ENCODE results near the gene PILRA.

PILRA gene

DNA sequence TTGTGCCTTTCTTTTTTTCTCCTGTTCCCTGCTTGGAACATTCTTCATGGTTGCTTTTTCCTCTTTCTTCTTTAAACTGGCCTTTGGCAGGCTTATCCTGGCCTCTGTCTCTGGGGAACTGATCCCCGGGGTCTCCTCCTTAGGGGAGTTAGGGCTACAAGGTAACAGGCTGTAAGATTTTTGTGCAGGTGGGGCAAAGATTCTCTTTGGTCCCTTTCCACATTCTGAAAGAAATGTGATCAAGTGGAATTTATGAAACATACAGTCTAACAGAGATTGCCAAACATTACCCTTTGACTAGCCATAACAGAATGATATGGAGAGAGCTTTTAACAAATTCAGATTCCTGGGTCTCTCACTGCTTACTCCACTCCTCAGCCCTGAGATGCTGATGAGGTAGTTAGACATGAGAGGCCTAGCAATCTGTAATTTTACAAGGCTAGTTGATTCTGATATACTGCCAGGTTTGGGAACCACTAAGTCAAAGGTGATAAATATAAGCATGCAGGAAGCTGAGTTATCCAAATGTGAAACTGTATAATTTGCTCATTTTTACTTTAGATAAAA is 46.5 kb downstream of the PILRA start:
- no peak overlapping the region for H3K4me2 ChIP-seq (ENCODE audit: low read length)
- H2AK5ac ChIP-seq (ENCODE audit: low read length), result no peak overlapping the region
- H2BK5ac ChIP-seq (ENCODE audit: low read depth, low read length, poor library complexity), result no peak overlapping the region
- no peak overlapping the region for H3K4me3 ChIP-seq (ENCODE audit: low read depth, low read length)
- no peak overlapping the region for H3K23ac ChIP-seq (ENCODE audit: low read length)
- no peak overlapping the region for H3K14ac ChIP-seq (ENCODE audit: low read length)
- no peaks in the 10 kb centered on the region for H3K9me3 ChIP-seq (ENCODE audit: insufficient read depth, low read depth, low read length)
- H3K79me2 ChIP-seq (ENCODE audit: control insufficient read depth, insufficient read depth, low read length, poor library complexity), result no peaks in the 10 kb centered on the region
- H3K27ac ChIP-seq (ENCODE audit: low read depth, low read length), result no peak overlapping the region
- H3K36me3 ChIP-seq (ENCODE audit: control insufficient read depth in 1 of 2, insufficient read depth in 2 of 2, low read length in 2 of 2), result no peaks in the 10 kb centered on the region
- no peak overlapping the region for H2AFZ ChIP-seq (ENCODE audit: insufficient read depth, low read length, poor library complexity)
- no peaks in the 10 kb centered on the region for H3K79me1 ChIP-seq (ENCODE audit: low read length)
- peaks cover 0 to 1% of the 10 kb centered on the region in 2 experiments for H3K4me1 ChIP-seq (ENCODE audit: control insufficient read depth in 1 of 2, insufficient read depth in 2 of 2, low read length in 2 of 2)
- H3K9ac ChIP-seq (ENCODE audit: low read length), result no peak overlapping the region
- WGBS (ENCODE audit: extremely low coverage, insufficient coverage, insufficient read length), result no CpG with 5 or more reads among the region's 1 CpG
- no peak overlapping the region for H4K12ac ChIP-seq (ENCODE audit: low read depth, low read length)
- H4K91ac ChIP-seq (ENCODE audit: low read depth, low read length), result no peak overlapping the region
- H4K8ac ChIP-seq (ENCODE audit: low read depth, low read length), result no peak overlapping the region
- no peak overlapping the region for H2BK12ac ChIP-seq (ENCODE audit: low read length)
- no peak overlapping the region for H3K18ac ChIP-seq (ENCODE audit: low read length)
- no peak overlapping the region for H3K4ac ChIP-seq (ENCODE audit: low read depth, low read length)
- H3K27me3 ChIP-seq (ENCODE audit: insufficient read depth, low read length), result no peaks in the 10 kb centered on the region
- H2BK120ac ChIP-seq (ENCODE audit: insufficient read depth, low read length, poor library complexity), result no peak overlapping the region
- DNase-seq, result no peak

- Histone ChIP-seq H3K79me2 (ENCODE audit: control insufficient read depth, insufficient read depth, low read length, poor library complexity) (peaks cover under 1% of the 10 kb centered on the region), H4K12ac (ENCODE audit: low read depth, low read length) (no peak overlapping the region), H2AFZ (ENCODE audit: insufficient read depth, low read length, poor library complexity) (no peak overlapping the region), H3K4me3 (ENCODE audit: low read depth, low read length) (no peak overlapping the region), H2BK12ac (ENCODE audit: low read length) (no peak overlapping the region), H2BK5ac (ENCODE audit: low read depth, low read length, poor library complexity) (no peak overlapping the region), H3K27ac (ENCODE audit: low read depth, low read length) (no peak overlapping the region), H3K36me3 (ENCODE audit: control insufficient read depth in 1 of 2, insufficient read depth in 2 of 2, low read length in 2 of 2) (no peaks in the 10 kb centered on the region), H3K27me3 (ENCODE audit: insufficient read depth, low read length) (no peaks in the 10 kb centered on the region), H3K79me1 (ENCODE audit: low read length) (peaks cover 4% of the 10 kb centered on the region), H4K8ac (ENCODE audit: low read depth, low read length) (no peak overlapping the region), H3K18ac (ENCODE audit: low read length) (no peak overlapping the region), H3K14ac (ENCODE audit: low read length) (no peak overlapping the region), H2AK5ac (ENCODE audit: low read length) (no peak overlapping the region), H2BK120ac (ENCODE audit: insufficient read depth, low read length, poor library complexity) (no peak overlapping the region), H3K4me1 (ENCODE audit: control insufficient read depth in 1 of 2, insufficient read depth in 2 of 2, low read length in 2 of 2) (peaks cover 2 to 6% of the 10 kb centered on the region in 2 experiments), H3K4me2 (ENCODE audit: low read length) (no peak overlapping the region), H3K9me3 (ENCODE audit: insufficient read depth, low read depth, low read length) (peaks cover 2% of the 10 kb centered on the region), H3K4ac (ENCODE audit: low read depth, low read length) (no peak overlapping the region), H4K91ac (ENCODE audit: low read depth, low read length) (no peak overlapping the region), H3K23ac (ENCODE audit: low read length) (no peak overlapping the region), H3K9ac (ENCODE audit: low read length) (no peak overlapping the region)
- no CpG with 5 or more reads among the region's 6 CpGs for WGBS (ENCODE audit: extremely low coverage, insufficient coverage, insufficient read length)
- no peak for DNase-seq
Measured at GRCh38 chr7:100423315-100423714, 50.0 kb downstream of the PILRA start.

GRCh38 chr7:100425347-100425746 is 52.1 kb downstream of the PILRA start:
- peaks cover 2% of the 10 kb centered on the region for H3K9me3 ChIP-seq (ENCODE audit: insufficient read depth, low read depth, low read length)

DNA sequence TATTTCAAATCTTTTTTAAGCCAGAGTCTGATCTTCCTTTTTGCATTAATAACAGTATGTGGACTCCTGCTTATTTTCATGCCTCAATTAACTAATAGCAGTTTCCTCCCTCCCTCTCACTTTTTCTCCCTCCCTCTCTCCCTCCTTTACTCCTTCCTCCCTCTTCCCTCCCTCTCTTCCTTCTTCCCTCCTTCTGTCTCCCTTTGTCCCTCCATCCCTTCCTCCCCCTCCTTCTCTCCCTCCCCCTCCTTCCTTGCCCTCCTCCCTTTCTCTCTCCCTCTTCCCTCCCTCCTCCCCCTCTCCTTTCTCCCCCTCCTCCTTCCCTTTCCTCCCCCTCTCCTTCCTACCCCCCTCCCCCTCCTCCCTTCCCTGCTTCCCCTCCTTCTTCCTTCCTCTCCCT is 53.2 kb downstream of the PILRA start:
- Histone ChIP-seq H3K27ac (ENCODE audit: low read depth, low read length) (no peak overlapping the region), H2AK5ac (ENCODE audit: low read length) (no peak overlapping the region), H2BK5ac (ENCODE audit: low read depth, low read length, poor library complexity) (no peak overlapping the region), H3K18ac (ENCODE audit: low read length) (no peak overlapping the region), H2BK120ac (ENCODE audit: insufficient read depth, low read length, poor library complexity) (no peak overlapping the region), H3K4me3 (ENCODE audit: low read depth, low read length) (no peak overlapping the region), H4K12ac (ENCODE audit: low read depth, low read length) (no peak overlapping the region), H3K9me3 (ENCODE audit: insufficient read depth, low read depth, low read length) (peaks cover 2% of the 10 kb centered on the region), H3K27me3 (ENCODE audit: insufficient read depth, low read length) (no peaks in the 10 kb centered on the region), H3K9ac (ENCODE audit: low read length) (no peak overlapping the region), H2BK12ac (ENCODE audit: low read length) (no peak overlapping the region), H3K23ac (ENCODE audit: low read length) (no peak overlapping the region), H4K8ac (ENCODE audit: low read depth, low read length) (no peak overlapping the region), H2AFZ (ENCODE audit: insufficient read depth, low read length, poor library complexity) (no peak overlapping the region), H3K79me2 (ENCODE audit: control insufficient read depth, insufficient read depth, low read length, poor library complexity) (peaks cover 13% of the 10 kb centered on the region), H3K4me1 (ENCODE audit: control insufficient read depth in 1 of 2, insufficient read depth in 2 of 2, low read length in 2 of 2) (peaks cover 14% of the 10 kb centered on the region in 2 experiments), H3K36me3 (ENCODE audit: control insufficient read depth in 1 of 2, insufficient read depth in 2 of 2, low read length in 2 of 2) (peaks cover 5 to 7% of the 10 kb centered on the region in 2 experiments), H3K4ac (ENCODE audit: low read depth, low read length) (no peak overlapping the region), H4K91ac (ENCODE audit: low read depth, low read length) (no peak overlapping the region), H3K4me2 (ENCODE audit: low read length) (no peak overlapping the region), H3K79me1 (ENCODE audit: low read length) (peaks cover 19% of the 10 kb centered on the region), H3K14ac (ENCODE audit: low read length) (no peak overlapping the region)
- no peak for DNase-seq

More at GRCh38 chr7:100425347-100425746, 52.1 kb downstream of the PILRA start:
- Histone ChIP-seq H2BK120ac (ENCODE audit: insufficient read depth, low read length, poor library complexity) (no peak overlapping the region), H3K27me3 (ENCODE audit: insufficient read depth, low read length) (no peaks in the 10 kb centered on the region), H3K36me3 (ENCODE audit: control insufficient read depth in 1 of 2, insufficient read depth in 2 of 2, low read length in 2 of 2) (no peaks in the 10 kb centered on the region), H4K8ac (ENCODE audit: low read depth, low read length) (no peak overlapping the region), H3K23ac (ENCODE audit: low read length) (no peak overlapping the region), H3K18ac (ENCODE audit: low read length) (no peak overlapping the region), H3K4me3 (ENCODE audit: low read depth, low read length) (no peak overlapping the region), H2BK12ac (ENCODE audit: low read length) (no peak overlapping the region), H3K9ac (ENCODE audit: low read length) (no peak overlapping the region), H2BK5ac (ENCODE audit: low read depth, low read length, poor library complexity) (no peak overlapping the region), H3K79me2 (ENCODE audit: control insufficient read depth, insufficient read depth, low read length, poor library complexity) (peaks cover 12% of the 10 kb centered on the region), H3K27ac (ENCODE audit: low read depth, low read length) (no peak overlapping the region), H4K12ac (ENCODE audit: low read depth, low read length) (no peak overlapping the region), H2AK5ac (ENCODE audit: low read length) (no peak overlapping the region), H4K91ac (ENCODE audit: low read depth, low read length) (no peak overlapping the region), H3K14ac (ENCODE audit: low read length) (no peak overlapping the region), H3K79me1 (ENCODE audit: low read length) (peaks cover 19% of the 10 kb centered on the region), H3K4me1 (ENCODE audit: control insufficient read depth in 1 of 2, insufficient read depth in 2 of 2, low read length in 2 of 2) (peaks cover 2 to 4% of the 10 kb centered on the region in 2 experiments), H2AFZ (ENCODE audit: insufficient read depth, low read length, poor library complexity) (no peak overlapping the region), H3K4me2 (ENCODE audit: low read length) (no peak overlapping the region), H3K4ac (ENCODE audit: low read depth, low read length) (no peak overlapping the region)
- DNase-seq, result no peak
- no CpG with 5 or more reads among the region's 1 CpG for WGBS (ENCODE audit: extremely low coverage, insufficient coverage, insufficient read length)

Data from trophoblast cell (in vitro differentiated cells and primary cell).